Small intestine (tissue), 16 donors: Measurements from ENCODE around the gene IGFBP4. TPM values are rescaled to one million over a fixed set of nuclear protein-coding genes. Genes with fewer than 3 reads are reported as not detected.
"Not testable (repeated sequence)": the region's sequence is repeated elsewhere in the genome, so short reads cannot be mapped to it uniquely, and the experiment has no call there.

ENCODE experiments used
- DNase-seq, 2 donors: peaks; one replicate each; pipeline versions ENCODE4 v3.0.0 to v3.0.0-alpha.2; 2013
- FAIRE-seq: peaks from 2 replicates; lab custom pipeline; 2012; peaks lifted over from hg19 to GRCh38; lab: Jason Lieb, UNC
- H3K27ac ChIP-seq, 3 donors: one replicate each; pipeline ENCODE4 v1.5.1; 2013; ENCODE audit warnings: low read length in 2 of 3, mild to moderate bottlenecking in 2 of 3, control low read depth in 1 of 3, inconsistent platforms in 1 of 3, low read depth in 1 of 3, moderate library complexity in 1 of 3
- H3K27me3 ChIP-seq, 3 donors: one replicate each; pipeline ENCODE4 v1.6.1; 2013; ENCODE audit warnings: low read length in 3 of 3, inconsistent platforms in 1 of 3; ENCODE audit not compliant: control insufficient read depth in 3 of 3, insufficient read depth in 3 of 3
- H3K36me3 ChIP-seq, 3 donors: one replicate each; pipeline ENCODE4 v1.6.1; 2013; ENCODE audit warnings: low read length in 3 of 3, inconsistent platforms in 1 of 3, low read depth in 1 of 3, mild to moderate bottlenecking in 1 of 3, moderate library complexity in 1 of 3; ENCODE audit not compliant: control insufficient read depth in 3 of 3, insufficient read depth in 2 of 3
- H3K4me1 ChIP-seq, 3 donors: one replicate each; pipeline ENCODE4 v1.6.1; 2013; ENCODE audit warnings: low read length in 2 of 3, inconsistent platforms in 1 of 3, low read depth in 1 of 3, mild to moderate bottlenecking in 1 of 3, moderate library complexity in 1 of 3; ENCODE audit not compliant: control insufficient read depth in 3 of 3, insufficient read depth in 2 of 3
- H3K4me3 ChIP-seq, 3 donors: one replicate each; pipeline ENCODE4 v1.5.1; 2013; ENCODE audit warnings: low read length in 3 of 3, control low read depth in 1 of 3, inconsistent platforms in 1 of 3, low read depth in 1 of 3, mild to moderate bottlenecking in 1 of 3, moderate library complexity in 1 of 3
- H3K9me3 ChIP-seq, 2 donors: one replicate each; pipeline ENCODE4 v1.6.1; 2013; ENCODE audit warnings: low read depth in 1 of 2, low read length in 1 of 2; ENCODE audit not compliant: control insufficient read depth in 2 of 2, insufficient read depth in 1 of 2
- WGBS, 3 donors: extraction: QIAGEN DNeasy Blood & Tissue Kit; methylation state at CpG; one replicate each; pipeline ENCODE4 v1.1.7; 2013; 5-methylcytosine and 5-hydroxymethylcytosine counted together
- long read RNA-seq, 10 donors: transcript quantifications; one replicate each; lab custom pipeline, GENCODE V29; 2026
- polyA plus RNA-seq, 4 donors: library from polyadenylated mRNA; stranded (reverse) in 3 of 4; unstranded in 1 of 4; fragments of 200-250 nt in 3 of 4; fragments of 120-200 nt in 1 of 4; gene quantifications; one replicate each; pipeline versions ENCODE4 v1.2.1 to v1.2.3, GENCODE V29; 2013
- donor health status: healthy with polysubstance abuse.
- donor health status: control.
- donor health status: control.
- donor health status: Bipolar disorder and iron deficiency.
- donor health status: healthy.

Gene IGFBP4
- 100 to 1,000 TPM in 1 of 4 donors, 10 to 100 TPM in 3; 19.2 to 282 (median 40.1) TPM for polyA plus RNA-seq
- long read RNA-seq, donor 1: 0 reads
- long read RNA-seq, donor 2, transcript IGFBP4-201 (4 exons, 2,200 nt): major isoform, 5 of 5 reads
- long read RNA-seq, donor 2, partial matches to known transcripts: 0 of 5 reads
- long read RNA-seq, donor 2, other reads (novel, unspliced or antisense): 0 of 5 reads
- long read RNA-seq, donor 3, transcript IGFBP4-201 (4 exons, 2,200 nt): major isoform, 21 of 32 reads
- long read RNA-seq, donor 3, partial matches to known transcripts: 11 of 32 reads
- long read RNA-seq, donor 3, other reads (novel, unspliced or antisense): 0 of 32 reads
- long read RNA-seq, donor 4, partial matches to known transcripts: 0 of 3 reads
- long read RNA-seq, donor 4, other reads (novel, unspliced or antisense): 0 of 3 reads
- long read RNA-seq, donor 5, transcript IGFBP4-201 (4 exons, 2,200 nt): major isoform, 6 of 32 reads
- long read RNA-seq, donor 5, partial matches to known transcripts: 26 of 32 reads
- long read RNA-seq, donor 5, other reads (novel, unspliced or antisense): 0 of 32 reads
- long read RNA-seq, donor 6, transcript IGFBP4-201 (4 exons, 2,200 nt): major isoform, 28 of 55 reads
- long read RNA-seq, donor 6, partial matches to known transcripts: 27 of 55 reads
- long read RNA-seq, donor 6, other reads (novel, unspliced or antisense): 0 of 55 reads
- long read RNA-seq, donor 7, transcript IGFBP4-201 (4 exons, 2,200 nt): major isoform, 88 of 182 reads
- long read RNA-seq, donor 7, partial matches to known transcripts: 94 of 182 reads
- long read RNA-seq, donor 7, other reads (novel, unspliced or antisense): 0 of 182 reads
- long read RNA-seq, donor 8, transcript IGFBP4-201 (4 exons, 2,200 nt): major isoform, 14 of 32 reads
- long read RNA-seq, donor 8, partial matches to known transcripts: 18 of 32 reads
- long read RNA-seq, donor 8, other reads (novel, unspliced or antisense): 0 of 32 reads
- long read RNA-seq, donor 9, transcript IGFBP4-201 (4 exons, 2,200 nt): major isoform, 5 of 5 reads
- long read RNA-seq, donor 9, partial matches to known transcripts: 0 of 5 reads
- long read RNA-seq, donor 9, other reads (novel, unspliced or antisense): 0 of 5 reads
- long read RNA-seq, donor 10, transcript IGFBP4-201 (4 exons, 2,200 nt): major isoform, 84 of 102 reads
- long read RNA-seq, donor 10, partial matches to known transcripts: 18 of 102 reads
- long read RNA-seq, donor 10, other reads (novel, unspliced or antisense): 0 of 102 reads

- FAIRE-seq: no peak
- DNase-seq: peak; percentile 58 to 83
- WGBS, 3 donors: 1% methylated on average over 43 to 98 of the region's 98 CpGs
- H3K4me1 ChIP-seq: peaks cover 7 to 25% (median 9%) of the 10 kb centered on the region in 3 donors
- peaks cover 0 to 20% (median 0%) of the 10 kb centered on the region in 3 donors for H3K27me3 ChIP-seq
- peak within 1 kb of the TSS; percentile 47 to 67 (median 56) for H3K4me3 ChIP-seq
- peaks cover 0 to 10% (median 0%) of the 10 kb centered on the region in 3 donors for H3K36me3 ChIP-seq
- H3K9me3 ChIP-seq: no peaks in the 10 kb centered on the region
- H3K27ac ChIP-seq: peak within 1 kb of the TSS; percentile 71 to 89 (median 82)
Observed at GRCh38 chr17:40443196-40443987, at the start of gene IGFBP4. IGFBP4 (plus strand) TSS chr17:40443450; CDS start chr17:40443736, 286 bp downstream.

- H3K4me1 ChIP-seq: no peaks in the 10 kb centered on the region
- no peaks in the 10 kb centered on the region for H3K9me3 ChIP-seq
- peak; percentile 50 to 51 for DNase-seq
- H3K27me3 ChIP-seq: no peaks in the 10 kb centered on the region
- H3K36me3 ChIP-seq: peaks cover 0 to 21% (median 0%) of the 10 kb centered on the region in 3 donors
- FAIRE-seq: no peak
- WGBS, 3 donors: 58 to 69% (median 64%) methylated on average over 4 of the region's 4 CpGs
- no peak overlapping the region for H3K27ac ChIP-seq
- no peak overlapping the region for H3K4me3 ChIP-seq
Observed at GRCh38 chr17:40399185-40399584, 44.1 kb upstream of the IGFBP4 start.

DNA sequence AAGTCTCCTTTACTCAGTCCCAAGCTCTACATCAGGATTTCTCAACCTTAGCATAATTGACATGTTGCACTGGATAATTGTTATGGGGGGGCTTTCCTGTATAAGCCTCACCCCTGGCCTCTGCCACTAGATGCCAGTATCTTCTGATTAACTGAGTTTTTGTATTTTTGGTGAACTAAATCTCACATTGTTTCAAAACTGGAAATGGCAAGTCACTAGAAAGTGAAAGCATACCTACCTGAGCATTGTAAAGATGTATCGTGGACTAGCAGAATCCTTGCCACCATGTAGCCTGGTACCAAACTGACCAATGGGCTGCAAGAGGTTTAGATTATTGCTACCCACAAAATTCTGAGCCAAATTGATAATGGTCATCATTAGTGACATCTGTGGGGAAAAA, 40.6 kb upstream of the IGFBP4 start:
- DNase-seq (no peak), FAIRE-seq (no peak)
- no peak overlapping the region for H3K4me3 ChIP-seq
- no peaks in the 10 kb centered on the region for H3K9me3 ChIP-seq
- WGBS, 3 donors: 78 to 91% (median 78%) methylated on average over 1 of the region's 1 CpG
- H3K27ac ChIP-seq: no peak overlapping the region
- peaks cover 0 to 15% (median 0%) of the 10 kb centered on the region in 3 donors for H3K36me3 ChIP-seq
- H3K4me1 ChIP-seq: no peaks in the 10 kb centered on the region
- H3K27me3 ChIP-seq: no peaks in the 10 kb centered on the region

GRCh38 chr17:40404003-40404402, 39.2 kb upstream of the IGFBP4 start:
- no peak overlapping the region for H3K4me3 ChIP-seq
- H3K9me3 ChIP-seq: no peaks in the 10 kb centered on the region
- FAIRE-seq: no peak
- DNase-seq: no peak
- no peaks in the 10 kb centered on the region for H3K27me3 ChIP-seq
- 82 to 90% (median 82%) methylated on average over 3 of the region's 3 CpGs for WGBS, 3 donors
- no peaks in the 10 kb centered on the region for H3K4me1 ChIP-seq
- H3K27ac ChIP-seq: no peak overlapping the region
- peaks cover 0 to 12% (median 0%) of the 10 kb centered on the region in 3 donors for H3K36me3 ChIP-seq

- no peak for FAIRE-seq
- Histone ChIP-seq H3K36me3 (peaks cover 0 to 16% (median 2%) of the 10 kb centered on the region in 3 donors), H3K27ac (no peak overlapping the region), H3K4me3 (no peak overlapping the region), H3K9me3 (no peaks in the 10 kb centered on the region), H3K27me3 (no peaks in the 10 kb centered on the region), H3K4me1 (no peaks in the 10 kb centered on the region)
- 94 to 97% (median 95%) methylated on average over 3 of the region's 3 CpGs for WGBS, 3 donors
- no peak for DNase-seq
Observed at GRCh38 chr17:40407460-40407859, 35.8 kb upstream of the IGFBP4 start.

GRCh38 chr17:40409540-40409939, 33.7 kb upstream of the IGFBP4 start:
- H3K27me3 ChIP-seq, FAIRE-seq, H3K9me3 ChIP-seq, H3K27ac ChIP-seq, H3K4me1 ChIP-seq, DNase-seq, H3K4me3 ChIP-seq: not testable (repeated sequence)
- 94 to 98% (median 94%) methylated on average over 4 of the region's 4 CpGs for WGBS, 3 donors
- H3K36me3 ChIP-seq: peaks cover 0 to 19% (median 2%) of the 10 kb centered on the region in 3 donors

- no peak overlapping the region for H3K4me3 ChIP-seq
- H3K27ac ChIP-seq: no peak overlapping the region
- H3K4me1 ChIP-seq: no peaks in the 10 kb centered on the region
- no peak for FAIRE-seq
- peaks cover 0 to 15% (median 2%) of the 10 kb centered on the region in 3 donors for H3K36me3 ChIP-seq
- H3K9me3 ChIP-seq: no peaks in the 10 kb centered on the region
- no peaks in the 10 kb centered on the region for H3K27me3 ChIP-seq
- DNase-seq: no peak
- WGBS, 3 donors: 86 to 97% (median 90%) methylated on average over 1 of the region's 1 CpG
Observed at GRCh38 chr17:40410082-40410481, 33.2 kb upstream of the IGFBP4 start.
